Endothelial cell of umbilical vein (primary cell): Measurements from ENCODE around the gene PDE11A. TPM values are rescaled to one million over a fixed set of nuclear protein-coding genes. Genes with fewer than 3 reads are reported as not detected.

ENCODE experiments used
- BruUV-seq: library from RNA; stranded (reverse); fragments of 400-500 nt; replicated peaks from 2 replicates; lab custom pipeline; 2021; lab: Mats Ljungman, UMichigan
- CTCF ChIA-PET: fragments of 300-600, 350-600 bp; sonication (Branson Sonifier 250); formaldehyde crosslinking; loops from one replicate; lab custom pipeline; 2021; ENCODE audit warnings: antibody characterized with exemption, inconsistent platforms; lab: Charles Lee
- POLR2A ChIA-PET: fragments of 300-600, 350-600 bp; sonication (Branson Sonifier 250); formaldehyde crosslinking; loops from one replicate; lab custom pipeline; 2021; ENCODE audit warnings: antibody characterized with exemption, inconsistent platforms; lab: Charles Lee
- DNase-seq: peaks from one replicate; pipeline ENCODE4 v3.0.0-alpha.2; 2011; ENCODE audit warnings: low read depth, low spot score
- FAIRE-seq: peaks from 2 replicates; lab custom pipeline; 2011; peaks lifted over from hg19 to GRCh38; lab: Jason Lieb, UNC
- H2AFZ ChIP-seq: 2 replicates; pipeline ENCODE4 v1.6.0; 2012; ENCODE audit warnings: low read depth, low read length, control low read depth, inconsistent platforms
- H3K27ac ChIP-seq: 2 replicates; pipeline ENCODE4 v1.5.1; 2011; ENCODE audit warnings: low read depth, mild to moderate bottlenecking, control low read depth, low read length, moderate library complexity; ENCODE audit not compliant: insufficient read depth
- H3K27me3 ChIP-seq, 2 experiments: 2 replicates each; pipeline versions ENCODE4 v1.6.0 to v1.6.1; 2011; ENCODE audit warnings: low read length in 2 of 2, mixed read lengths in 1 of 2; ENCODE audit not compliant: control insufficient read depth in 2 of 2, insufficient read depth in 2 of 2
- H3K36me3 ChIP-seq, 2 experiments: 2 replicates in 1 of 2; 3 replicates in 1 of 2; pipeline ENCODE4 v1.5.1; 2011; ENCODE audit warnings: low read length in 2 of 2, mild to moderate bottlenecking in 1 of 2, moderate library complexity in 1 of 2; ENCODE audit not compliant: control insufficient read depth in 2 of 2, insufficient read depth in 2 of 2; ENCODE audit errors: extremely low read depth in 1 of 2
- H3K4me1 ChIP-seq: 3 replicates; pipeline ENCODE4 v1.5.1; 2011; ENCODE audit warnings: mild to moderate bottlenecking, low read length; ENCODE audit not compliant: control insufficient read depth, insufficient read depth; ENCODE audit errors: extremely low read depth
- H3K4me2 ChIP-seq: 2 replicates; pipeline ENCODE4 v1.6.1; 2011; ENCODE audit warnings: low read length, control low read depth, mixed read lengths; ENCODE audit not compliant: insufficient read depth
- H3K4me3 ChIP-seq, 3 experiments: fragments of 200-600 bp in 1 of 3; sonication (generic), shearing (Covaris generic) in 1 of 3; replicated peaks in 1 of 3; 2 replicates each; pipeline ENCODE4 v1.5.1; 2011 to 2016; ENCODE audit warnings: control low read depth in 3 of 3, low read length in 3 of 3, mild to moderate bottlenecking in 2 of 3, inconsistent platforms in 1 of 3, low read depth in 1 of 3, moderate library complexity in 1 of 3; ENCODE audit not compliant: insufficient read depth in 1 of 3
- H3K79me2 ChIP-seq: 2 replicates; pipeline ENCODE4 v1.6.0; 2012; ENCODE audit warnings: low read length, inconsistent platforms; ENCODE audit not compliant: control insufficient read depth, insufficient read depth
- H3K9ac ChIP-seq: replicated peaks from 2 replicates; pipeline ENCODE3; 2011; ENCODE audit warnings: low read length, control low read depth; ENCODE audit not compliant: insufficient read depth; ENCODE audit errors: extremely low read depth
- H3K9me1 ChIP-seq: replicated peaks from 3 replicates; pipeline ENCODE4 v1.6.0; 2011; ENCODE audit warnings: mild to moderate bottlenecking, low read length; ENCODE audit not compliant: control insufficient read depth, insufficient read depth; ENCODE audit errors: extremely low read depth
- H3K9me3 ChIP-seq: replicated peaks from 2 replicates; pipeline ENCODE4 v1.5.1; 2012; ENCODE audit warnings: low read length, inconsistent platforms; ENCODE audit not compliant: control insufficient read depth, insufficient read depth
- H4K20me1 ChIP-seq: replicated peaks from 2 replicates; pipeline ENCODE3; 2011; ENCODE audit warnings: mild to moderate bottlenecking, low read length; ENCODE audit not compliant: control insufficient read depth, insufficient read depth; ENCODE audit errors: extremely low read depth
- EZH2 ChIP-seq: IDR thresholded peaks from 2 replicates; pipeline ENCODE4 v1.6.1; 2012; ENCODE audit warnings: borderline replicate concordance, low read depth, mild to moderate bottlenecking, moderate library complexity, low read length, inconsistent platforms; ENCODE audit not compliant: severe bottlenecking
- FOS ChIP-seq: IDR thresholded peaks from 2 replicates; pipeline ENCODE4 v1.6.1; 2011; ENCODE audit warnings: mild to moderate bottlenecking, low read length, moderate library complexity, borderline replicate concordance; ENCODE audit not compliant: insufficient read depth
- GATA2 ChIP-seq: IDR thresholded peaks from 2 replicates; pipeline ENCODE4 v1.7.0; 2011; ENCODE audit warnings: low read depth, mild to moderate bottlenecking, moderate library complexity, mixed read lengths, low read length; ENCODE audit not compliant: insufficient read length, insufficient read depth
- JUN ChIP-seq: IDR thresholded peaks from 2 replicates; pipeline ENCODE4 v1.6.1; 2011; ENCODE audit warnings: borderline replicate concordance, low read depth; ENCODE audit not compliant: insufficient read length, insufficient read depth
- MAX ChIP-seq: IDR thresholded peaks from 2 replicates; pipeline ENCODE4 v1.6.1; 2011; ENCODE audit not compliant: insufficient read depth, insufficient read length
- MYC ChIP-seq: IDR thresholded peaks from one replicate; pipeline ENCODE4 v1.6.1; 2011; ENCODE audit warnings: mild to moderate bottlenecking, low read depth, low read length
- POLR2AphosphoS5 ChIP-seq: IDR thresholded peaks from 2 replicates; pipeline ENCODE4 v1.6.1; 2012; ENCODE audit warnings: low read depth, mild to moderate bottlenecking, control low read depth, low read length, moderate library complexity; ENCODE audit not compliant: insufficient read depth
- dilution Hi-C: fragments of 300-500 bp; cut with MboI; formaldehyde crosslinking; loops from one replicate; pipeline ENCODE4 v1.15.0; 2019; ENCODE audit warnings: low sequenced_read_pairs; ENCODE audit not compliant: extremely low pct_ligation_motif_present
- intact Hi-C: fragments of 100-400 bp; cut with micrococcal nuclease; formaldehyde crosslinking; loops from one replicate; pipeline ENCODE4 v1.10.0; 2022
- polyA plus RNA-seq, 4 experiments: library from polyadenylated mRNA; depleted of rRNA in 3 of 4; stranded (reverse) in 3 of 4; unstranded in 1 of 4; fragments of >200 nt; gene quantifications; 2 replicates each; pipeline versions ENCODE4 v1.2.1 to v1.2.3, GENCODE V29; 2011 to 2012; ENCODE audit warnings: missing spikeins in 1 of 4
- total RNA-seq: library from RNA; stranded (reverse); gene quantifications from 2 replicates; pipeline ENCODE4 v1.2.3, GENCODE V29; 2021
- TF ChIP-seq, protein P1 (sequence below), 2 donors: IDR thresholded peaks; 1 replicate in 1 of 2; 2 replicates in 1 of 2; pipeline ENCODE4 v1.5.1; 2011; ENCODE audit warnings: low read length in 2 of 2, mild to moderate bottlenecking in 2 of 2, moderate library complexity in 2 of 2, control low read depth in 1 of 2, inconsistent platforms in 1 of 2, low read depth in 1 of 2; ENCODE audit not compliant: insufficient read depth in 1 of 2; ENCODE audit errors: extremely low read depth in 1 of 2

The PDE11A gene
- total and polyA plus RNA-seq, 2 donors (not counting 3 experiments of a cell fraction or from before 2014, with no cell fraction given) = 0.07 to 0.51 TPM

DNA sequence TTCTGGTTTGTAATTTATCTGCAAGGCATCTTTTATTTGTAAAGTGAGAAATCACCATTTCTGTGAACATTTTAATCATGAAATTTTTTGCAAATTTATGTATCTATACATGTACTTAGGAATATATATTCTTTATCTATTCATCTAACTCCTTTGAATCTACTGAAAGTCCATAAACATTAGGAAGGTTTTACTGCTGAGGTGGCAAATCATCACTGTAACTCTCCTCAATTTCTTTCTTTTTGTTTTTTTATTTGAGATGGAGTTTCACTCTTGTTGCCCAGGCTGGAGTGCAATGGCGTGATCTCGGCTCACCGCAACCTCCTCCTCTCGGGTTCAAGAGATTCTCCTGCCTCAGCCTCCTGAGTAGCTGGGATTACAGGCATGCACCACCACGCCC is 383.7 kb downstream of the PDE11A start:
- Histone ChIP-seq H3K79me2 (no peaks in the 10 kb centered on the region), H3K4me1 (no peaks in the 10 kb centered on the region), H3K9ac (no peak overlapping the region), H4K20me1 (no peaks in the 10 kb centered on the region), H3K27ac (no peak overlapping the region), H2AFZ (no peak overlapping the region), H3K4me3 (no peak overlapping the region), H3K36me3 (no peaks in the 10 kb centered on the region), H3K27me3 (peaks cover 2 to 5% of the 10 kb centered on the region in 2 experiments), H3K9me3 (no peaks in the 10 kb centered on the region), H3K4me2 (no peak overlapping the region), H3K9me1 (no peaks in the 10 kb centered on the region)
- dilution Hi-C loops = no loop called here
- DNase-seq (no peak), FAIRE-seq (no peak)
- TF ChIP-seq POLR2AphosphoS5 (no peak), JUN (no peak), MAX (no peak), FOS (no peak), EZH2 (no peak), GATA2 (no peak)
- no TSS peak for BruUV-seq
- ChIA-PET CTCF (no interaction called here), POLR2A (no interaction called here)
- intact Hi-C loops = no loop called here

GRCh38 chr2:177683661-177684069 is 388.9 kb downstream of the PDE11A start:
- FAIRE-seq (no peak), DNase-seq (no peak)
- intact Hi-C loops = no loop called here
- Histone ChIP-seq H4K20me1 (no peaks in the 10 kb centered on the region), H3K27me3 (no peaks in the 10 kb centered on the region), H3K4me1 (peaks cover 7% of the 10 kb centered on the region), H3K4me3 (no peak overlapping the region), H3K9ac (no peak overlapping the region), H2AFZ (no peak overlapping the region), H3K4me2 (no peak overlapping the region), H3K27ac (no peak overlapping the region), H3K79me2 (no peaks in the 10 kb centered on the region), H3K36me3 (no peaks in the 10 kb centered on the region), H3K9me3 (no peaks in the 10 kb centered on the region), H3K9me1 (no peaks in the 10 kb centered on the region)
- ChIA-PET CTCF (no interaction called here), POLR2A (no interaction called here)
- BruUV-seq = no TSS peak
- no peak for TF ChIP-seq JUN
- TF ChIP-seq MAX = no peak
- TF ChIP-seq POLR2AphosphoS5 = no peak
- no peak for TF ChIP-seq MYC
- no peak for TF ChIP-seq FOS
- TF ChIP-seq GATA2 = no peak
- TF ChIP-seq, protein P1, sequence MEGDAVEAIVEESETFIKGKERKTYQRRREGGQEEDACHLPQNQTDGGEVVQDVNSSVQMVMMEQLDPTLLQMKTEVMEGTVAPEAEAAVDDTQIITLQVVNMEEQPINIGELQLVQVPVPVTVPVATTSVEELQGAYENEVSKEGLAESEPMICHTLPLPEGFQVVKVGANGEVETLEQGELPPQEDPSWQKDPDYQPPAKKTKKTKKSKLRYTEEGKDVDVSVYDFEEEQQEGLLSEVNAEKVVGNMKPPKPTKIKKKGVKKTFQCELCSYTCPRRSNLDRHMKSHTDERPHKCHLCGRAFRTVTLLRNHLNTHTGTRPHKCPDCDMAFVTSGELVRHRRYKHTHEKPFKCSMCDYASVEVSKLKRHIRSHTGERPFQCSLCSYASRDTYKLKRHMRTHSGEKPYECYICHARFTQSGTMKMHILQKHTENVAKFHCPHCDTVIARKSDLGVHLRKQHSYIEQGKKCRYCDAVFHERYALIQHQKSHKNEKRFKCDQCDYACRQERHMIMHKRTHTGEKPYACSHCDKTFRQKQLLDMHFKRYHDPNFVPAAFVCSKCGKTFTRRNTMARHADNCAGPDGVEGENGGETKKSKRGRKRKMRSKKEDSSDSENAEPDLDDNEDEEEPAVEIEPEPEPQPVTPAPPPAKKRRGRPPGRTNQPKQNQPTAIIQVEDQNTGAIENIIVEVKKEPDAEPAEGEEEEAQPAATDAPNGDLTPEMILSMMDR (IDR thresholded peaks at IDR 0.05; ENCODE audit: extremely low read depth in 1 of 2, insufficient read depth in 1 of 2, low read depth in 1 of 2, low read length in 2 of 2) = no peak
- dilution Hi-C loops = no loop called here
